Fibroblast of lung (primary cell): ENCODE data around the gene SH3BGRL3. TPM values are rescaled to one million over a fixed set of nuclear protein-coding genes. Genes with fewer than 3 reads are reported as not detected.

Experiments used
- DNase-seq, 2 donors: peaks; one replicate each; pipeline versions ENCODE4 v3.0.0 to v3.0.0-alpha.2; 2010; ENCODE audit warnings: low read depth in 2 of 2
- H2AFZ ChIP-seq: 2 replicates; pipeline ENCODE4 v1.5.1; 2012; ENCODE audit warnings: low read length, control low read depth, inconsistent platforms
- H3K27ac ChIP-seq: 2 replicates; pipeline ENCODE4 v1.5.1; 2011; ENCODE audit warnings: low read length, control low read depth; ENCODE audit not compliant: insufficient read depth
- H3K27me3 ChIP-seq: 2 replicates; pipeline ENCODE4 v1.5.1; 2011; ENCODE audit warnings: mild to moderate bottlenecking, low read length; ENCODE audit not compliant: control insufficient read depth, insufficient read depth
- H3K36me3 ChIP-seq: 2 replicates; pipeline ENCODE4 v1.5.1; 2011; ENCODE audit warnings: low read length; ENCODE audit not compliant: control insufficient read depth, insufficient read depth
- H3K4me1 ChIP-seq: 2 replicates; pipeline ENCODE4 v1.5.1; 2011; ENCODE audit warnings: low read length; ENCODE audit not compliant: control insufficient read depth, insufficient read depth; ENCODE audit errors: extremely low read depth
- H3K4me2 ChIP-seq: 2 replicates; pipeline ENCODE4 v1.5.1; 2011; ENCODE audit warnings: low read length, control low read depth; ENCODE audit not compliant: insufficient read depth; ENCODE audit errors: extremely low read depth
- H3K4me3 ChIP-seq, 4 experiments: fragments of 200-600 bp in 1 of 4; sonication (generic) in 1 of 4; replicated peaks in 1 of 4; 2 replicates each; pipeline ENCODE4 v1.5.1; 2011 to 2016; ENCODE audit warnings: low read length in 4 of 4, low read depth in 3 of 4, mild to moderate bottlenecking in 3 of 4, control low read depth in 2 of 4, inconsistent platforms in 1 of 4, mixed read lengths in 1 of 4; ENCODE audit not compliant: insufficient read depth in 1 of 4; ENCODE audit errors: control extremely low read depth in 1 of 4
- H3K79me2 ChIP-seq: 2 replicates; pipeline ENCODE4 v1.5.1; 2012; ENCODE audit warnings: mild to moderate bottlenecking, low read length, inconsistent platforms; ENCODE audit not compliant: control insufficient read depth, insufficient read depth
- H3K9ac ChIP-seq: 2 replicates; pipeline ENCODE4 v1.5.1; 2011; ENCODE audit warnings: mild to moderate bottlenecking, low read length, control low read depth; ENCODE audit not compliant: insufficient read depth
- H3K9me3 ChIP-seq: 2 replicates; pipeline ENCODE4 v1.5.1; 2012; ENCODE audit warnings: low read depth, low read length; ENCODE audit not compliant: control insufficient read depth, insufficient read depth
- H4K20me1 ChIP-seq: 2 replicates; pipeline ENCODE4 v1.5.1; 2011; ENCODE audit warnings: low read length; ENCODE audit not compliant: control insufficient read depth, insufficient read depth; ENCODE audit errors: extremely low read depth
- EZH2 ChIP-seq: IDR thresholded peaks from 2 replicates; pipeline ENCODE4 v1.5.1; 2012; ENCODE audit warnings: low read length, control low read depth, mild to moderate bottlenecking; ENCODE audit errors: missing control alignments
- polyA plus RNA-seq, 2 donors: library from polyadenylated mRNA; depleted of rRNA in 1 of 2; stranded (reverse) in 1 of 2; unstranded in 1 of 2; fragments of >200 nt; gene quantifications; 2 replicates each; pipeline ENCODE4 v1.2.1, GENCODE V29; 2011 to 2012; ENCODE audit warnings: missing spikeins in 1 of 2
- total RNA-seq: library from RNA; depleted of rRNA; stranded (reverse); fragments of >200 nt; gene quantifications from 2 replicates; pipeline ENCODE4 v1.2.1, GENCODE V29; 2014
- TF ChIP-seq, protein P1 (sequence below), 2 donors: IDR thresholded peaks in 1 of 2; conservative IDR thresholded peaks in 1 of 2; 1 replicate in 1 of 2; 2 replicates in 1 of 2; pipeline ENCODE4 v1.5.1; 2011 to 2012; ENCODE audit warnings: low read length in 2 of 2, control low read depth in 1 of 2, inconsistent platforms in 1 of 2, low read depth in 1 of 2, mild to moderate bottlenecking in 1 of 2

The SH3BGRL3 gene
- total and polyA plus RNA-seq, 2 donors (not counting 1 experiment from before 2014, with no cell fraction given), result 39.6 to 200 TPM

DNA sequence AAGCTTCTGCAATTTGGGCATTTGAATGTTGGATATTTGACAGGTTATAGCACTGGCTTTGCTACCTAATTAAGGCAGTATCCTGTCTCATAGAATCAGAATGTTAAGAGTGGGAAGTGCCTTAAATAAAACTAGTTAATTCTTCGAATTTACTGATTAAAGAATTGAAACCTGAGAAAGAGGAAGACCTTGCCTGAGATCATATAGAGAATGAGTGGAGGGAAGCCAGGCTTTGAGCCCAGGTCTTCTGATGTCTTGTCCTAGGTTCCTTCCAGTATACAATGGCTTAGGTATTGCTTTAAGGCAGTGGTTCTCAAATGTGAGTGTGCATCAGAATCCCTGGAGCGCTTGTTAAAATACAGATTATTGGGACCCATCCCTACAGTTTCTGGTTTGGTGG, 20.9 kb upstream of the SH3BGRL3 start:
- H3K9me3 ChIP-seq, result no peaks in the 10 kb centered on the region
- H3K9ac ChIP-seq, result no peak overlapping the region
- no peaks in the 10 kb centered on the region for H4K20me1 ChIP-seq
- H3K4me3 ChIP-seq, result no peak overlapping the region
- H3K4me2 ChIP-seq, result no peak overlapping the region
- H3K27ac ChIP-seq, result no peak overlapping the region
- H3K4me1 ChIP-seq, result no peaks in the 10 kb centered on the region
- H3K36me3 ChIP-seq, result no peaks in the 10 kb centered on the region
- no peak overlapping the region for H2AFZ ChIP-seq
- TF ChIP-seq, protein P1, sequence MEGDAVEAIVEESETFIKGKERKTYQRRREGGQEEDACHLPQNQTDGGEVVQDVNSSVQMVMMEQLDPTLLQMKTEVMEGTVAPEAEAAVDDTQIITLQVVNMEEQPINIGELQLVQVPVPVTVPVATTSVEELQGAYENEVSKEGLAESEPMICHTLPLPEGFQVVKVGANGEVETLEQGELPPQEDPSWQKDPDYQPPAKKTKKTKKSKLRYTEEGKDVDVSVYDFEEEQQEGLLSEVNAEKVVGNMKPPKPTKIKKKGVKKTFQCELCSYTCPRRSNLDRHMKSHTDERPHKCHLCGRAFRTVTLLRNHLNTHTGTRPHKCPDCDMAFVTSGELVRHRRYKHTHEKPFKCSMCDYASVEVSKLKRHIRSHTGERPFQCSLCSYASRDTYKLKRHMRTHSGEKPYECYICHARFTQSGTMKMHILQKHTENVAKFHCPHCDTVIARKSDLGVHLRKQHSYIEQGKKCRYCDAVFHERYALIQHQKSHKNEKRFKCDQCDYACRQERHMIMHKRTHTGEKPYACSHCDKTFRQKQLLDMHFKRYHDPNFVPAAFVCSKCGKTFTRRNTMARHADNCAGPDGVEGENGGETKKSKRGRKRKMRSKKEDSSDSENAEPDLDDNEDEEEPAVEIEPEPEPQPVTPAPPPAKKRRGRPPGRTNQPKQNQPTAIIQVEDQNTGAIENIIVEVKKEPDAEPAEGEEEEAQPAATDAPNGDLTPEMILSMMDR (conservative IDR thresholded peaks at IDR 0.05 in 1 of 2, IDR thresholded peaks at IDR 0.05 in 1 of 2; ENCODE audit: low read depth in 1 of 2, low read length in 2 of 2), result no peak
- TF ChIP-seq EZH2, result no peak
- no peaks in the 10 kb centered on the region for H3K27me3 ChIP-seq
- H3K79me2 ChIP-seq, result no peaks in the 10 kb centered on the region
- no peak for DNase-seq

DNA sequence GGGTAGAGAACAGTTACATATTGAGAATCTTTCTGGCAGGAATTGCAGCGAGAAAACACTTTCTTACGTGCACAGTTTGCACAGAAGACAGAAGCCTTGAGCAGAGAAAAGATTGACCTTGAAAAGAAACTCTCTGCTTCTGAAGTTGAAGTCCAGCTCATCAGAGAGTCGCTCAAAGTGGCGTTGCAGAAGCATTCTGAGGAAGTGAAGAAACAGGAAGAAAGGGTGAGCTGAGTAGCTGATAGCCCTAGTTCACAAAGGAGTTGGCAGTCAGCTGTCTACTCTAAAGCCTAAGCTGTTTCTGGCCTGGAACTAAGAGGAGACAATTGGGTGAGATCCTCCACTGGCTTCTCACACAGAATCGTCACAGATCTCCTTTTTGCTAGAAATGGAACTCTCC, 20.3 kb upstream of the SH3BGRL3 start:
- Histone ChIP-seq H2AFZ (no peak overlapping the region), H3K4me1 (no peaks in the 10 kb centered on the region), H3K27me3 (no peaks in the 10 kb centered on the region), H3K36me3 (no peaks in the 10 kb centered on the region), H3K9me3 (no peaks in the 10 kb centered on the region), H3K4me3 (no peak overlapping the region), H4K20me1 (no peaks in the 10 kb centered on the region), H3K9ac (no peak overlapping the region), H3K4me2 (no peak overlapping the region), H3K27ac (no peak overlapping the region), H3K79me2 (no peaks in the 10 kb centered on the region)
- DNase-seq, result no peak
- TF ChIP-seq, protein P1 (conservative IDR thresholded peaks at IDR 0.05 in 1 of 2, IDR thresholded peaks at IDR 0.05 in 1 of 2; ENCODE audit: low read depth in 1 of 2, low read length in 2 of 2), result no peak
- TF ChIP-seq EZH2, result no peak

DNA sequence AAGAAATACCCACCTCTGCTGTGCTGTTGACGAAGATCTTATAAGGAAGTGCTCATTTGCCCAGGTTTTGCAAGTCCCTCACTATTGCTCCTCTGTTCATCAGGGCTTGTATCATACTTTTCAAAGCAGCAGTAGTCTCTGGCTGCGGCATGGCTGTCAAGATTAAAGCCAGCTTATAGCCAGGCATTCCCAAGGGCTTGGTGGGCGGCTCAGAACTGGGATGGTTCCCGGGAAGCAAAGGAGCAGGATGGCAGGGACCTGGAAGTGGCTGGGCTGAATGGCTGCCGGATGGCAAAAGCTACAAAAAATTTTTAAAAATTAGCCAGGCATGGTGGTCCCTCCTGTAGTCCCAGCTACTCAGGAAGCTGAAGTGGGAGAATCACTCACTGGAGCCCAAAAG, 16.7 kb upstream of the SH3BGRL3 start:
- H3K4me1 ChIP-seq, result no peaks in the 10 kb centered on the region
- H3K9ac ChIP-seq, result no peak overlapping the region
- H3K27ac ChIP-seq, result no peak overlapping the region
- H4K20me1 ChIP-seq, result no peaks in the 10 kb centered on the region
- no peaks in the 10 kb centered on the region for H3K79me2 ChIP-seq
- no peak for DNase-seq
- no peak overlapping the region for H2AFZ ChIP-seq
- no peaks in the 10 kb centered on the region for H3K27me3 ChIP-seq
- H3K4me2 ChIP-seq, result no peak overlapping the region
- no peaks in the 10 kb centered on the region for H3K36me3 ChIP-seq
- TF ChIP-seq, protein P1 (conservative IDR thresholded peaks at IDR 0.05 in 1 of 2, IDR thresholded peaks at IDR 0.05 in 1 of 2; ENCODE audit: low read depth in 1 of 2, low read length in 2 of 2), result no peak
- no peak for TF ChIP-seq EZH2
- no peaks in the 10 kb centered on the region for H3K9me3 ChIP-seq
- no peak overlapping the region for H3K4me3 ChIP-seq
